Neural cell (in vitro differentiated cells): ENCODE results near the gene GASK1A. TPM values are rescaled to one million over a fixed set of nuclear protein-coding genes. Genes with fewer than 3 reads are reported as not detected.

Experiments
- H2AFZ ChIP-seq: fragments of 200-600, 300-800 bp; sonication (generic), shearing (Covaris generic); 2 replicates; pipeline ENCODE4 v1.6.0; 2014; ENCODE audit warnings: low read depth, mild to moderate bottlenecking, antibody characterized with exemption, low read length, moderate library complexity
- H3F3A ChIP-seq: fragments of 200-600 bp; shearing (Covaris generic); 2 replicates; pipeline ENCODE4 v1.6.1; 2016; ENCODE audit warnings: mild to moderate bottlenecking, moderate library complexity, mixed read lengths, antibody characterized with exemption, low read length; ENCODE audit not compliant: insufficient read depth, poor library complexity, severe bottlenecking
- H3K27ac ChIP-seq: fragments of 200-600, 300-800 bp; sonication (generic), shearing (Covaris generic); 2 replicates; pipeline ENCODE4 v1.5.1; 2014; ENCODE audit warnings: mild to moderate bottlenecking, low read length, moderate library complexity
- H3K27me3 ChIP-seq: fragments of 300-800, 200-600 bp; sonication (generic), shearing (Covaris generic); 2 replicates; pipeline ENCODE4 v1.6.0; 2014; ENCODE audit warnings: mild to moderate bottlenecking, low read depth, low read length, moderate library complexity; ENCODE audit not compliant: insufficient read depth
- H3K36me3 ChIP-seq: fragments of 300-800, 200-600 bp; sonication (generic), shearing (Covaris generic); 2 replicates; pipeline ENCODE4 v1.5.1; 2014; ENCODE audit warnings: mild to moderate bottlenecking, antibody characterized with exemption, low read length, moderate library complexity; ENCODE audit not compliant: insufficient read depth
- H3K4me2 ChIP-seq: fragments of 300-800, 200-600 bp; sonication (generic), shearing (Covaris generic); 2 replicates; pipeline ENCODE4 v1.6.0; 2014; ENCODE audit warnings: mild to moderate bottlenecking, low read length
- H3K4me3 ChIP-seq: fragments of 300-800, 200-600 bp; sonication (generic), shearing (Covaris generic); 2 replicates; pipeline ENCODE4 v1.5.1; 2014; ENCODE audit warnings: mild to moderate bottlenecking, low read length, moderate library complexity
- H3K79me2 ChIP-seq: fragments of 200-600 bp; shearing (Covaris generic); replicated peaks from 2 replicates; pipeline ENCODE4 v1.6.0; 2014; ENCODE audit warnings: mild to moderate bottlenecking, low read length, moderate library complexity; ENCODE audit not compliant: insufficient read depth
- H3K9ac ChIP-seq: fragments of 300-800, 200-600 bp; sonication (generic), shearing (Covaris generic); 2 replicates; pipeline ENCODE4 v1.6.1; 2016; ENCODE audit warnings: mild to moderate bottlenecking, low read length, mixed read lengths
- H3K9me2 ChIP-seq: fragments of 200-600 bp; shearing (Covaris generic); 2 replicates; pipeline ENCODE4 v1.6.1; 2016; ENCODE audit warnings: mild to moderate bottlenecking, low read length, mixed read lengths; ENCODE audit not compliant: insufficient read depth
- H3K9me3 ChIP-seq: fragments of 200-600, 300-800 bp; sonication (generic), shearing (Covaris generic); 2 replicates; pipeline ENCODE4 v1.6.1; 2016; ENCODE audit warnings: mild to moderate bottlenecking, mixed run types, low read length, moderate library complexity, mixed read lengths
- H4K20me1 ChIP-seq: fragments of 200-600 bp; shearing (Covaris generic); 2 replicates; pipeline ENCODE4 v1.6.1; 2016; ENCODE audit warnings: mild to moderate bottlenecking, mixed run types; ENCODE audit not compliant: insufficient read depth
- EP300 ChIP-seq: fragments of 450-650 bp; conservative IDR thresholded peaks from 2 replicates; pipeline ENCODE4 v1.6.1; 2014; ENCODE audit warnings: antibody characterized with exemption, mild to moderate bottlenecking, moderate library complexity; ENCODE audit not compliant: poor library complexity, severe bottlenecking
- EZH2 ChIP-seq: fragments of 200-600, 300-800 bp; shearing (Covaris generic), sonication (generic); IDR thresholded peaks from 2 replicates; pipeline ENCODE4 v1.6.1; 2014; ENCODE audit warnings: antibody characterized with exemption, low read length, borderline replicate concordance, mild to moderate bottlenecking; ENCODE audit not compliant: insufficient read depth, poor library complexity, severe bottlenecking
- MXI1 ChIP-seq: fragments of 450-650 bp; conservative IDR thresholded peaks from 2 replicates; pipeline ENCODE4 v1.6.1; 2014; ENCODE audit warnings: antibody characterized with exemption, mild to moderate bottlenecking; ENCODE audit not compliant: poor library complexity, severe bottlenecking
- POLR2AphosphoS5 ChIP-seq: IDR thresholded peaks from 2 replicates; pipeline ENCODE4 v1.6.1; 2012
- RAD21 ChIP-seq: fragments of 450-650 bp; conservative IDR thresholded peaks from 2 replicates; pipeline ENCODE4 v1.6.1; 2014; ENCODE audit warnings: antibody characterized with exemption, mild to moderate bottlenecking, moderate library complexity
- SMC3 ChIP-seq: fragments of 450-650 bp; conservative IDR thresholded peaks from 2 replicates; pipeline ENCODE4 v1.6.1; 2014; ENCODE audit warnings: antibody characterized with exemption, mild to moderate bottlenecking, moderate library complexity; ENCODE audit not compliant: poor library complexity
- TAF1 ChIP-seq: IDR thresholded peaks from 2 replicates; pipeline ENCODE4 v1.6.1; 2012; ENCODE audit warnings: low read depth
- polyA plus RNA-seq: library from polyadenylated mRNA; depleted of rRNA; stranded (reverse); fragments of >200 nt; gene quantifications from 2 replicates; pipeline ENCODE4 v1.2.3, GENCODE V29; 2014
- TF ChIP-seq, protein P1 (sequence below): fragments of 450-650 bp; IDR thresholded peaks from 2 replicates; pipeline ENCODE4 v1.5.1; 2014; ENCODE audit warnings: antibody characterized with exemption, mild to moderate bottlenecking, moderate library complexity; ENCODE audit not compliant: poor library complexity, severe bottlenecking
- TF ChIP-seq, protein P2 (sequence below): IDR thresholded peaks from 2 replicates; pipeline ENCODE4 v1.6.1; 2012; ENCODE audit warnings: borderline replicate concordance

GASK1A gene
- polyA plus RNA-seq, 1 donor from 2014 or later: not detected

DNA sequence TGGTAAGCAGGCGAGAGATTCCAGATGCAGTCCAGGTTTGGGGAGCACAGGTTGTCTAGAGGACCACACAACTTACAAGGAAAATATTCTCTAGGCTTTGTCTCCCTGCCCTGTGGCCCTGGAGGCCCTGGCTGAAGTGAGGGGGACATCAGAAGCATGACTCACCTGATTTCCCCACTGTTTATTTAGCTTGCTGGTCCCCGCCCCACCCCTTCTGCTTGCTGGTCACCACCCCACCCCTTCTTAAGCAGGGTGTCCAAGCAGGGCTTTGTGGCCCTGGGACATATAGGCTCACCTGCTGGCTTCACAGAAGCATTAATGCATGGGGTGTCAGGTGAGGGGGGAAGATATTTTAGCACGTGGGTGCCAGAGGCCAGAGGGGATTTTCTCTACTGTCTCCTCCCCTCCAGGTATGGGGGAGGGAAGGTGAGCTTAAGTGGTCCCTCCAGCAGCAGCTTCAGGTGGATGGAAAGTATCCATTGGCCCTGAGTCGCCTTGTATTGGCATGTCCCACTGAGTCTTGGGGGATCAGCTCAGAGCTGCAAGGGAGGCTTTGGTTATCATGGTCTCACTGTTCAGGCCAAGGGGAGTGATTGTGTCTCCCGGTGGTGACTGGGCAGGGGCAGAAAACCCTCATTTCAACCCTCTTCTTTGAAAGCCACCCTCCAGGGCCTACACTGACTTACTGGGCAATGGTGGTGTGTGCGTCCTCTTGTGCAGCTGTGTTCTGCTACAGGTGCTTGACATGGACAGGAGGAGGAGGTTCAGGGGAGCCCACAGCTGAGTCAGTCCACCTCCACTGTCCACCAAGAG lies 49.8 kb downstream of the GASK1A start:
- no peaks in the 10 kb centered on the region for H3K9me2 ChIP-seq
- H3K36me3 ChIP-seq: no peaks in the 10 kb centered on the region

DNA sequence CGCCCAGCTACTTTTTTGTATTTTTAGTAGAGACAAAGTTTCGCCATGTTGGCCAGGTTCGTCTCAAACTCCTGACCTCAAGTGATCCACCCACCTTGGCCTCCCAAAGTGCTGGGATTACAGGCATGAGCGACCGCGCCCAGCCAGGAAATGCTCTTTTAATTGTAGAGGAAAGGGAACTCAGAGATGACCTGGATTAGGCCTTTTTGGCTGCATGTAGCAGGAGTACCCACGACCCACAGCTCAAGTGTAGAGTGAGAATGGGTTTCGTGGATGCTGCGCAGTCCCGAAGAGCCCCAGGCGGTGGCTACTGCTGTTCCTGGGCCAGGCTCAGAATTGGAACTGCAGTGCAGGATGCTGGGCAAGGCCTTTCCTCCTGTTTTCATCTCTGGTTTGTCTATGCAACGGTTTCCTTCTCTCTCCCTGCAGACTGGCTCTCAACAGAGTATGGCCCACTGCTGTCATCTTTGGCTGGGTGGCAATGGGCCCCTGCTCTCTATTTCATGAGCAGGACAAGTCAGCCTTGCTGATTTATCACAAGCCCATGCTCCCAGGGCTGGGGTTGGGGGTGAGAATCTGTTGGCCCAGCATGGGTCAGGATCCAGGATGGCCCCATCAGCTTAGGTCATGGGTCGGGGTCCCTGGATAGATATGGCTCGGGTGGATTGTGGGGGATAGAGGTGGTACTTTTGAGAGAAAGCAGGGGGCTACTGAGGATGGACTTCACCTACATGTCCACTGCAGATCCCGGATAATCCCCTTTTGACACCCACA lies 51.2 kb downstream of the GASK1A start:
- no peaks in the 10 kb centered on the region for H3K79me2 ChIP-seq
- H3K27ac ChIP-seq: no peak overlapping the region
- no peaks in the 10 kb centered on the region for H3K9me2 ChIP-seq
- H3K4me2 ChIP-seq: no peak overlapping the region
- no peaks in the 10 kb centered on the region for H3K9me3 ChIP-seq
- no peak overlapping the region for H3K4me3 ChIP-seq
- no peaks in the 10 kb centered on the region for H3K27me3 ChIP-seq
- no peak overlapping the region for H2AFZ ChIP-seq
- no peaks in the 10 kb centered on the region for H3F3A ChIP-seq
- no peaks in the 10 kb centered on the region for H3K36me3 ChIP-seq
- no peaks in the 10 kb centered on the region for H4K20me1 ChIP-seq
- TF ChIP-seq MXI1 (no peak), SMC3 (no peak), EP300 (no peak), POLR2AphosphoS5 (no peak), TAF1 (no peak), RAD21 (no peak), EZH2 (no peak)
- TF ChIP-seq, protein P1, sequence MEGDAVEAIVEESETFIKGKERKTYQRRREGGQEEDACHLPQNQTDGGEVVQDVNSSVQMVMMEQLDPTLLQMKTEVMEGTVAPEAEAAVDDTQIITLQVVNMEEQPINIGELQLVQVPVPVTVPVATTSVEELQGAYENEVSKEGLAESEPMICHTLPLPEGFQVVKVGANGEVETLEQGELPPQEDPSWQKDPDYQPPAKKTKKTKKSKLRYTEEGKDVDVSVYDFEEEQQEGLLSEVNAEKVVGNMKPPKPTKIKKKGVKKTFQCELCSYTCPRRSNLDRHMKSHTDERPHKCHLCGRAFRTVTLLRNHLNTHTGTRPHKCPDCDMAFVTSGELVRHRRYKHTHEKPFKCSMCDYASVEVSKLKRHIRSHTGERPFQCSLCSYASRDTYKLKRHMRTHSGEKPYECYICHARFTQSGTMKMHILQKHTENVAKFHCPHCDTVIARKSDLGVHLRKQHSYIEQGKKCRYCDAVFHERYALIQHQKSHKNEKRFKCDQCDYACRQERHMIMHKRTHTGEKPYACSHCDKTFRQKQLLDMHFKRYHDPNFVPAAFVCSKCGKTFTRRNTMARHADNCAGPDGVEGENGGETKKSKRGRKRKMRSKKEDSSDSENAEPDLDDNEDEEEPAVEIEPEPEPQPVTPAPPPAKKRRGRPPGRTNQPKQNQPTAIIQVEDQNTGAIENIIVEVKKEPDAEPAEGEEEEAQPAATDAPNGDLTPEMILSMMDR: no peak
- TF ChIP-seq, protein P2, sequence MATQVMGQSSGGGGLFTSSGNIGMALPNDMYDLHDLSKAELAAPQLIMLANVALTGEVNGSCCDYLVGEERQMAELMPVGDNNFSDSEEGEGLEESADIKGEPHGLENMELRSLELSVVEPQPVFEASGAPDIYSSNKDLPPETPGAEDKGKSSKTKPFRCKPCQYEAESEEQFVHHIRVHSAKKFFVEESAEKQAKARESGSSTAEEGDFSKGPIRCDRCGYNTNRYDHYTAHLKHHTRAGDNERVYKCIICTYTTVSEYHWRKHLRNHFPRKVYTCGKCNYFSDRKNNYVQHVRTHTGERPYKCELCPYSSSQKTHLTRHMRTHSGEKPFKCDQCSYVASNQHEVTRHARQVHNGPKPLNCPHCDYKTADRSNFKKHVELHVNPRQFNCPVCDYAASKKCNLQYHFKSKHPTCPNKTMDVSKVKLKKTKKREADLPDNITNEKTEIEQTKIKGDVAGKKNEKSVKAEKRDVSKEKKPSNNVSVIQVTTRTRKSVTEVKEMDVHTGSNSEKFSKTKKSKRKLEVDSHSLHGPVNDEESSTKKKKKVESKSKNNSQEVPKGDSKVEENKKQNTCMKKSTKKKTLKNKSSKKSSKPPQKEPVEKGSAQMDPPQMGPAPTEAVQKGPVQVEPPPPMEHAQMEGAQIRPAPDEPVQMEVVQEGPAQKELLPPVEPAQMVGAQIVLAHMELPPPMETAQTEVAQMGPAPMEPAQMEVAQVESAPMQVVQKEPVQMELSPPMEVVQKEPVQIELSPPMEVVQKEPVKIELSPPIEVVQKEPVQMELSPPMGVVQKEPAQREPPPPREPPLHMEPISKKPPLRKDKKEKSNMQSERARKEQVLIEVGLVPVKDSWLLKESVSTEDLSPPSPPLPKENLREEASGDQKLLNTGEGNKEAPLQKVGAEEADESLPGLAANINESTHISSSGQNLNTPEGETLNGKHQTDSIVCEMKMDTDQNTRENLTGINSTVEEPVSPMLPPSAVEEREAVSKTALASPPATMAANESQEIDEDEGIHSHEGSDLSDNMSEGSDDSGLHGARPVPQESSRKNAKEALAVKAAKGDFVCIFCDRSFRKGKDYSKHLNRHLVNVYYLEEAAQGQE: no peak
- H3K9ac ChIP-seq: no peak overlapping the region

More for the DNA sequence above, 49.8 kb downstream of the GASK1A start:
- no peak overlapping the region for H3K9ac ChIP-seq
- no peak overlapping the region for H3K27ac ChIP-seq
- H3K27me3 ChIP-seq: no peaks in the 10 kb centered on the region
- no peak overlapping the region for H3K4me3 ChIP-seq
- H4K20me1 ChIP-seq: no peaks in the 10 kb centered on the region
- H3K4me2 ChIP-seq: no peak overlapping the region
- no peaks in the 10 kb centered on the region for H3F3A ChIP-seq
- TF ChIP-seq EZH2 (no peak), TAF1 (no peak)
- TF ChIP-seq, protein P2: no peak
- H2AFZ ChIP-seq: no peak overlapping the region
- H3K9me3 ChIP-seq: no peaks in the 10 kb centered on the region
- H3K79me2 ChIP-seq: no peaks in the 10 kb centered on the region
